NCI-H187 (cell line): ENCODE data around the gene FAM171A1.
A peak's percentile ranks its signal among the peaks of the same experiment; 100 is the strongest.
"Not testable (repeated sequence)": the region's sequence is repeated elsewhere in the genome, so short reads cannot be mapped to it uniquely, and the experiment has no call there.

Source experiments
- DNase-seq, 2 experiments: peaks; one replicate each; lab custom pipeline; 2025; lab: John Stamatoyannopoulos, UW

FAM171A1 gene

GRCh38 chr10:15370856-15371701 lies at the start of gene FAM171A1:
FAM171A1 (minus strand) TSS chr10:15371289; CDS start chr10:15371052, 237 bp downstream.
- DNase-seq = peak in 1 of 2 experiments; percentile 11

GRCh38 chr10:15420858-15421257 lies 49.8 kb upstream of the FAM171A1 start:
- no peak for DNase-seq

GRCh38 chr10:15419279-15419874 lies 48.3 kb upstream of the FAM171A1 start:
- DNase-seq = no peak

- no peak for DNase-seq
Measured at GRCh38 chr10:15416034-15416433, 44.9 kb upstream of the FAM171A1 start.

- no peak for DNase-seq
Measured at GRCh38 chr10:15411010-15411409, 39.9 kb upstream of the FAM171A1 start.

- DNase-seq = not testable (repeated sequence)
Measured at GRCh38 chr10:15409350-15409749, 38.3 kb upstream of the FAM171A1 start.

GRCh38 chr10:15408557-15408956 lies 37.5 kb upstream of the FAM171A1 start:
- no peak for DNase-seq

- DNase-seq = no peak
Measured at GRCh38 chr10:15405319-15405718, 34.2 kb upstream of the FAM171A1 start.

GRCh38 chr10:15401382-15401781 lies 30.3 kb upstream of the FAM171A1 start:
- DNase-seq = no peak

- DNase-seq = not testable (repeated sequence)
Measured at GRCh38 chr10:15400461-15400860, 29.4 kb upstream of the FAM171A1 start.

- no peak for DNase-seq
Measured at GRCh38 chr10:15399060-15399661, 28.1 kb upstream of the FAM171A1 start.

GRCh38 chr10:15395935-15396334 lies 24.8 kb upstream of the FAM171A1 start:
- DNase-seq = no peak

- no peak for DNase-seq
Measured at GRCh38 chr10:15393139-15393825, 22.2 kb upstream of the FAM171A1 start.

GRCh38 chr10:15391491-15391890 lies 20.4 kb upstream of the FAM171A1 start:
- DNase-seq = no peak

- DNase-seq = not testable (repeated sequence)
Measured at GRCh38 chr10:15388172-15388571, 17.1 kb upstream of the FAM171A1 start.

- no peak for DNase-seq
Measured at GRCh38 chr10:15387021-15387420, 15.9 kb upstream of the FAM171A1 start.

GRCh38 chr10:15385552-15386455 lies 14.7 kb upstream of the FAM171A1 start:
- DNase-seq = no peak

GRCh38 chr10:15381420-15381819 lies 10.3 kb upstream of the FAM171A1 start:
- DNase-seq = no peak

- DNase-seq = no peak
Measured at GRCh38 chr10:15379078-15379477, 8.0 kb upstream of the FAM171A1 start.

- no peak for DNase-seq
Measured at GRCh38 chr10:15378569-15378968, 7.5 kb upstream of the FAM171A1 start.

- DNase-seq = no peak
Measured at GRCh38 chr10:15374566-15374965, 3.5 kb upstream of the FAM171A1 start.
